HCT116 (cell line): ENCODE data around the gene ADAMTS5.

ENCODE experiments used
- CTCF ChIP-seq, 3 experiments: fragments of 200-600 bp in 1 of 3; sonication (generic) in 1 of 3; IDR thresholded peaks in 2 of 3; conservative IDR thresholded peaks in 1 of 3; 2 replicates each; pipeline ENCODE4 v1.5.1; 2012 to 2017; ENCODE audit warnings: low read depth in 2 of 3, low read length in 2 of 3, antibody characterized with exemption in 1 of 3, borderline replicate concordance in 1 of 3, control low read depth in 1 of 3, mild to moderate bottlenecking in 1 of 3, mixed read lengths in 1 of 3, mixed run types in 1 of 3, moderate library complexity in 1 of 3; ENCODE audit not compliant: insufficient read depth in 1 of 3
- EGR1 ChIP-seq: IDR thresholded peaks from 2 replicates; pipeline ENCODE4 v1.6.1; 2012; ENCODE audit warnings: low read depth
- EZH2phosphoT487 ChIP-seq: fragments of 200-600 bp; IDR thresholded peaks from 2 replicates; pipeline ENCODE4 v1.6.1; 2018; ENCODE audit warnings: antibody characterized with exemption, borderline replicate concordance
- POLR2A ChIP-seq: IDR thresholded peaks from 2 replicates; pipeline ENCODE4 v1.7.0; 2011; ENCODE audit warnings: borderline replicate concordance; ENCODE audit not compliant: insufficient read depth, insufficient read length; ENCODE audit errors: extremely low read depth
- POLR2AphosphoS5 ChIP-seq: IDR thresholded peaks from 2 replicates; pipeline ENCODE4 v1.6.1; 2011; ENCODE audit warnings: mild to moderate bottlenecking, low read depth, low read length, moderate library complexity
- REST ChIP-seq: IDR thresholded peaks from 2 replicates; pipeline ENCODE4 v1.6.1; 2012; ENCODE audit warnings: low read depth
- YY1 ChIP-seq: IDR thresholded peaks from 2 replicates; pipeline ENCODE4 v1.6.1; 2011; ENCODE audit warnings: low read length, low read depth, moderate library complexity, mild to moderate bottlenecking; ENCODE audit not compliant: insufficient replicate concordance; ENCODE audit errors: extremely low read depth
- ZBTB33 ChIP-seq: IDR thresholded peaks from 2 replicates; pipeline ENCODE4 v1.6.1; 2011; ENCODE audit warnings: mild to moderate bottlenecking, low read length, moderate library complexity; ENCODE audit not compliant: insufficient replicate concordance; ENCODE audit errors: extremely low read depth

GRCh38 chr21:26952374-26953066, 14.4 kb downstream of the ADAMTS5 start:
- TF ChIP-seq YY1 (no peak), ZBTB33 (no peak), CTCF (IDR thresholded peaks at IDR 0.05 in 2 of 3, conservative IDR thresholded peaks at IDR 0.05 in 1 of 3; ENCODE audit: borderline replicate concordance in 1 of 3, insufficient read depth in 1 of 3, low read depth in 2 of 3, low read length in 2 of 3) (no peak), POLR2A (no peak), REST (no peak), EZH2phosphoT487 (no peak), EGR1 (no peak), POLR2AphosphoS5 (no peak)
